ENCODE data around the gene MAP3K20. TPM values are rescaled to one million over a fixed set of nuclear protein-coding genes. Genes with fewer than 3 reads are reported as not detected.

Gene MAP3K20
- total RNA-seq, 1 experiment from 2014 or later, result 40.0 TPM

DNA sequence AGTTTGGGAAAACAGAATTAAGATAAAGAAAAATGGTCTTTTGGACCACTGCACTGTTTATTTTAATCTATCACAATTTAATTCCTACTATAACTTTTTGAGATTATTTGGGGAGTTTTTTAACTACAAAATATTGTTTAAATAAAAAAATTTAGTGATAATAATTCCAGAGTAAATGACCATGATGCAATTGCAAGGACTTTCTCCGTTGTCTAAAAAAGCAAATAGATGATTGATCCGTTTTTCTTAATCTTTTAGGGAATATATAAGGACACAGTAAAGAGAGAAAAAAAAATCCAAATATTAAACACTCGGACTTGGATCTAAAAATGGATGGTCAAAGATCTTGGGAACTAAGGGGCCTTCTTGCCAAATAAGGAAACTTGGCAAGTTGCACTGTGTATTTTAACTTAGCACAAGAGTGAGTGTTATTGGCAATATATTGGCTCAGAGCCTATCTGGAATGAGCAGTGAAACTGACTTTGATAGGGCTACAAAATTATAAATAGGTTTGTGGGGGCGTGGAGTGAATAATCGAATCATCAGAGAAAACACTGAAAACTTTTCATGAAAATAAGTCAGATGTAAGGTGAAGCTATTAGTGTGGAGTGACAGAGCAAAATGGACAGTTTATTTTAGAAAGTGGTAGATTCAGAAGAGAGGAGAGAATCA, 2.0 kb downstream of the MAP3K20 start:
- peak overlapping the region; percentile 95 for H3K27ac ChIP-seq (ENCODE audit: low read depth, low read length, poor library complexity, severe bottlenecking)
- H3K27me3 ChIP-seq (replicated peaks; ENCODE audit: insufficient read depth, low read depth, low read length, poor library complexity), result no peaks in the 10 kb centered on the region
- intact Hi-C loops (cut with micrococcal nuclease; ENCODE audit: unreplicated experiment), result loop anchor here (5.0 kb wide), 2 partner anchors 50 to 130 kb away; no protein-coding TSS in a partner anchor
- no peaks in the 10 kb centered on the region for H3K36me3 ChIP-seq (ENCODE audit: insufficient read depth, low read length, poor library complexity, severe bottlenecking)
- TF ChIP-seq EZH2 (IDR thresholded peaks at IDR 0.05; ENCODE audit: borderline replicate concordance, low read depth, low read length, poor library complexity, severe bottlenecking), result no peak
- TF ChIP-seq, protein P1, sequence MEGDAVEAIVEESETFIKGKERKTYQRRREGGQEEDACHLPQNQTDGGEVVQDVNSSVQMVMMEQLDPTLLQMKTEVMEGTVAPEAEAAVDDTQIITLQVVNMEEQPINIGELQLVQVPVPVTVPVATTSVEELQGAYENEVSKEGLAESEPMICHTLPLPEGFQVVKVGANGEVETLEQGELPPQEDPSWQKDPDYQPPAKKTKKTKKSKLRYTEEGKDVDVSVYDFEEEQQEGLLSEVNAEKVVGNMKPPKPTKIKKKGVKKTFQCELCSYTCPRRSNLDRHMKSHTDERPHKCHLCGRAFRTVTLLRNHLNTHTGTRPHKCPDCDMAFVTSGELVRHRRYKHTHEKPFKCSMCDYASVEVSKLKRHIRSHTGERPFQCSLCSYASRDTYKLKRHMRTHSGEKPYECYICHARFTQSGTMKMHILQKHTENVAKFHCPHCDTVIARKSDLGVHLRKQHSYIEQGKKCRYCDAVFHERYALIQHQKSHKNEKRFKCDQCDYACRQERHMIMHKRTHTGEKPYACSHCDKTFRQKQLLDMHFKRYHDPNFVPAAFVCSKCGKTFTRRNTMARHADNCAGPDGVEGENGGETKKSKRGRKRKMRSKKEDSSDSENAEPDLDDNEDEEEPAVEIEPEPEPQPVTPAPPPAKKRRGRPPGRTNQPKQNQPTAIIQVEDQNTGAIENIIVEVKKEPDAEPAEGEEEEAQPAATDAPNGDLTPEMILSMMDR (conservative IDR thresholded peaks at IDR 0.05; ENCODE audit: low read depth, low read length), result no peak
- H3K9me3 ChIP-seq (ENCODE audit: low read depth, low read length, poor library complexity, severe bottlenecking), result no peaks in the 10 kb centered on the region
- no peak for DNase-seq (ENCODE audit: low spot score)
- peak overlapping the region; percentile 76 for H3K4me3 ChIP-seq (ENCODE audit: low read depth, low read length, poor library complexity, severe bottlenecking)
- BruUV-seq (replicated peaks), result TSS peak; percentile 43
- peaks cover 16% of the 10 kb centered on the region for H3K4me1 ChIP-seq (ENCODE audit: insufficient read depth, low read length, poor library complexity, severe bottlenecking)
- ChIA-PET CTCF (interaction anchor here (0.7 kb wide), 1 partner anchor 133 kb away, joined by 3 read pairs; no protein-coding TSS in a partner anchor), POLR2A (ENCODE audit: low non-redundant PET) (interaction anchor here (0.6 kb wide), 1 partner anchor 1474 kb away, joined by 3 read pairs; no protein-coding TSS in a partner anchor)

DNA sequence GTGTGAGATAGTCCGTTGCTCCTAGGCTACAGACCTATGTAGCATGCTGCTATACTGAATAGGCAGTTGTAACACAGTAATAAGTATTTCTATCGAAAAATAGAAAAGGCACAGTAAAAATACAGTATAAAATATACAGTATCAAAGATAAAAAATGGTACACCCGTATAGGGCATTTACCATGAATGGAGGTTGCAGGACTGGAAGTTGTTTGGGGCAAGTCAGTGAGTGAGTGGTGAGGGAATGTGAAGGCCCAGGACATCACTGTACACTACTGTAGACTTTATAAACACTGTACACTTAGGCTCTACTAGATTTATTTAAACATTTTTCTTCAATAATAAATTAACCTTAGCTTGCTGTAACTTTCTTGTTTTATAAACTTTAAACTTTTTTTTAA, 3.5 kb downstream of the MAP3K20 start:
- POLR2A ChIA-PET (ENCODE audit: low non-redundant PET), result no interaction called here
- H3K27ac ChIP-seq (ENCODE audit: low read depth, low read length, poor library complexity, severe bottlenecking), result no peak overlapping the region
- H3K9me3 ChIP-seq (ENCODE audit: low read depth, low read length, poor library complexity, severe bottlenecking), result no peaks in the 10 kb centered on the region
- no peak overlapping the region for H3K4me3 ChIP-seq (ENCODE audit: low read depth, low read length, poor library complexity, severe bottlenecking)
- H3K36me3 ChIP-seq (ENCODE audit: insufficient read depth, low read length, poor library complexity, severe bottlenecking), result no peaks in the 10 kb centered on the region
- no TSS peak for BruUV-seq (replicated peaks)
- TF ChIP-seq, protein P1 (conservative IDR thresholded peaks at IDR 0.05; ENCODE audit: low read depth, low read length), result no peak
- TF ChIP-seq EZH2 (IDR thresholded peaks at IDR 0.05; ENCODE audit: borderline replicate concordance, low read depth, low read length, poor library complexity, severe bottlenecking), result no peak
- CTCF ChIA-PET, result no interaction called here
- DNase-seq (ENCODE audit: low spot score), result no peak
- intact Hi-C loops (cut with micrococcal nuclease; ENCODE audit: unreplicated experiment), result loop anchor here (5.0 kb wide), 2 partner anchors 52 to 128 kb away; no protein-coding TSS in a partner anchor
- no peaks in the 10 kb centered on the region for H3K27me3 ChIP-seq (replicated peaks; ENCODE audit: insufficient read depth, low read depth, low read length, poor library complexity)
- H3K4me1 ChIP-seq (ENCODE audit: insufficient read depth, low read length, poor library complexity, severe bottlenecking), result peaks cover 22% of the 10 kb centered on the region

DNA sequence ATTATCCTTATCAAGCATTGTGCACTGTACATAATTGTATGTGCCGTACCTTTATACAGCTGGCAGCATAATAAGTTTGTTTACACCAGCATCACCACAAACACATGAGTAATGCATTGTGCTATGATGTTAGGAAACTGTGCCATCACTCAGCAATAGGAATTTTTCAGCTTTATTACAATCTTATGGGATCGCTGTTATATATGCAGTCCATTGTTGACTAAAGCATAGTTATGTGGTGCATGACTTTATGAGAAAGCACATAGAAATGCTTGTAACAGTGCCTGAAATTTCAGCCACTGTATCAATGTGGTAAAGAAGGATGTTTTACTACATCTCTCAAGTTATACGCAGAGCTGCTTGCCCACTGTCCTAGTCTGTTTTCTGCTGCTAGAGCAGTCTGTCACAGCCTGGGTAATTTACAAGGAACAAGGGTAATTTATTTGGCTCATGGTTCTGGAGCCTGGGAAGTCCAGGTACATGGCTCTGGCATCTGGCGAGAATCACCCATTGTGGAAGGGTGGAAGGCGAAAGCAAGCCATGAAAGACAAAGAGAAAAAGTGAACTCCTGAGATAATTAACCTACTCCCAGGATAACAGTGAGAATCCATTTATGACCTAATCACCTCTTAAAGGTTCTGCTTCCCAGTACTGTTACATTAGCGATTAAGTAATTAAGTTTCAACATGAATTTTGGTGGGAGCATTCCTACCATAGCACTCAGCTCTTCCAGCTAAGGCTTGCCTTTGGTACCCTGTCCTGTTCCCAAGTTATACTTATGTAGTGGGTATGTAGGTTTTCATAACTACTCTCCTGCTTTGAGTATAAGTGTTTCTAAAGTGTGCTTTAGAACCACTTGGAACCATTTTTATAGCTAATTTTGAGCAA, 4.6 kb downstream of the MAP3K20 start:
- no peak for TF ChIP-seq EZH2 (IDR thresholded peaks at IDR 0.05; ENCODE audit: borderline replicate concordance, low read depth, low read length, poor library complexity, severe bottlenecking)
- TF ChIP-seq, protein P1 (conservative IDR thresholded peaks at IDR 0.05; ENCODE audit: low read depth, low read length), result no peak
- peaks cover 22% of the 10 kb centered on the region for H3K4me1 ChIP-seq (ENCODE audit: insufficient read depth, low read length, poor library complexity, severe bottlenecking)
- intact Hi-C loops (cut with micrococcal nuclease; ENCODE audit: unreplicated experiment), result loop anchor here (5.0 kb wide), 2 partner anchors 53 to 127 kb away; no protein-coding TSS in a partner anchor
- no peak overlapping the region for H3K4me3 ChIP-seq (ENCODE audit: low read depth, low read length, poor library complexity, severe bottlenecking)
- no peak for DNase-seq (ENCODE audit: low spot score)
- no peak overlapping the region for H3K27ac ChIP-seq (ENCODE audit: low read depth, low read length, poor library complexity, severe bottlenecking)
- H3K36me3 ChIP-seq (ENCODE audit: insufficient read depth, low read length, poor library complexity, severe bottlenecking), result no peaks in the 10 kb centered on the region
- ChIA-PET CTCF (no interaction called here), POLR2A (ENCODE audit: low non-redundant PET) (no interaction called here)
- BruUV-seq (replicated peaks), result no TSS peak
- no peaks in the 10 kb centered on the region for H3K27me3 ChIP-seq (replicated peaks; ENCODE audit: insufficient read depth, low read depth, low read length, poor library complexity)
- H3K9me3 ChIP-seq (ENCODE audit: low read depth, low read length, poor library complexity, severe bottlenecking), result no peaks in the 10 kb centered on the region

Data from A673 (cell line).